HG03039 (cell line): ENCODE data around the gene GPR32.
"Not testable (repeated sequence)": the region's sequence is repeated elsewhere in the genome, so short reads cannot be mapped to it uniquely, and the experiment has no call there.

Source experiments
- ATAC-seq: cut with Tn5 transposase; IDR thresholded peaks from one replicate; pipeline ENCODE4 v1.9.1; 2021; ENCODE audit warnings: mild to moderate bottlenecking, moderate library complexity; ENCODE audit not compliant: unreplicated experiment

Gene GPR32, protein sequence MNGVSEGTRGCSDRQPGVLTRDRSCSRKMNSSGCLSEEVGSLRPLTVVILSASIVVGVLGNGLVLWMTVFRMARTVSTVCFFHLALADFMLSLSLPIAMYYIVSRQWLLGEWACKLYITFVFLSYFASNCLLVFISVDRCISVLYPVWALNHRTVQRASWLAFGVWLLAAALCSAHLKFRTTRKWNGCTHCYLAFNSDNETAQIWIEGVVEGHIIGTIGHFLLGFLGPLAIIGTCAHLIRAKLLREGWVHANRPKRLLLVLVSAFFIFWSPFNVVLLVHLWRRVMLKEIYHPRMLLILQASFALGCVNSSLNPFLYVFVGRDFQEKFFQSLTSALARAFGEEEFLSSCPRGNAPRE

DNA sequence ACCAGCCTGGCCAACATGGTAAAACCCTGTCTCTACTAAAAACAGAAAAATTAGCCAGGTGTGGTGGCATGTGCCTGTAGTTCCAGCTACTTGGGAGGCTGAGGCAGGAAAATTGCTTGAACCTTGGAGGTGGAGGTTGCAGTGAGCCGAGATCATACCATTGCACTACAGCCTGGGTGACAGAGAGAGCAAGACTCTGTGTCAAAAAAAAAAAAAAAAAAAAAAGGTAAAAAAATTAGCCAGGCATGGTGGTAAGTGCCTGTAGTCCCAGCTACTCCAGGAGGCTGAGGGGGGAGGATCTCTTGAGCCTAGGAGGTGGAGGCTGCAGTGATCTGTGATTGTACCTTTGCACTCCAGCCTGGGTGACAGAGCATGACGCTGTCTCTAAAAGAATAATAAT is at the start of gene GPR32:
GPR32 (plus strand) TSS at position 301 of the 400 bp plus-strand sequence. CDS start 137 bp downstream, outside the sequence.
- not testable (repeated sequence) for ATAC-seq

DNA sequence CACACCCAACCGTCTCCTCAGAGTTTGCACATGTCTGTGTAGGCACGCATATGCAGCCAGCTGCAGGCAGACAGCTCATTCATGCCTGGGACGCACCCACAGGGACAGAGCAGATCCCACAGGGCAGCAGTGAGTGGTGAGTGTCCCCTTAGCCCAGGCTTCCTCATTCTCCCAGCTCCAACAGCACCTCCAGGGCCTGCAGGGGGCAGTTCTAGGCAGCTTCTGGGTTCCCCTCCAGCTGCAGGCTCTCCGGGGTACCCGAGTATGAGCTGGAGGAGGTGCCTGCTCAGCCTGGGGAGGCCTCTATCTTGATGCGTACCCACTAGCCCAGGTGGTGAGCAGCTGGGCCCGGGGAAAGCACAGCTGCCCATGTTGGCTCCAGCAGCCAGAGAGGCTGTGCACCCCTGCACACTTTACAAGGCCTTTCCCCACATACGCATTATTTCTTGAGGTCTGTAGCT is 49.3 kb upstream of the GPR32 start:
- no peak for ATAC-seq

GRCh38 chr19:50721441-50722137 is 48.7 kb upstream of the GPR32 start:
- no peak for ATAC-seq

DNA sequence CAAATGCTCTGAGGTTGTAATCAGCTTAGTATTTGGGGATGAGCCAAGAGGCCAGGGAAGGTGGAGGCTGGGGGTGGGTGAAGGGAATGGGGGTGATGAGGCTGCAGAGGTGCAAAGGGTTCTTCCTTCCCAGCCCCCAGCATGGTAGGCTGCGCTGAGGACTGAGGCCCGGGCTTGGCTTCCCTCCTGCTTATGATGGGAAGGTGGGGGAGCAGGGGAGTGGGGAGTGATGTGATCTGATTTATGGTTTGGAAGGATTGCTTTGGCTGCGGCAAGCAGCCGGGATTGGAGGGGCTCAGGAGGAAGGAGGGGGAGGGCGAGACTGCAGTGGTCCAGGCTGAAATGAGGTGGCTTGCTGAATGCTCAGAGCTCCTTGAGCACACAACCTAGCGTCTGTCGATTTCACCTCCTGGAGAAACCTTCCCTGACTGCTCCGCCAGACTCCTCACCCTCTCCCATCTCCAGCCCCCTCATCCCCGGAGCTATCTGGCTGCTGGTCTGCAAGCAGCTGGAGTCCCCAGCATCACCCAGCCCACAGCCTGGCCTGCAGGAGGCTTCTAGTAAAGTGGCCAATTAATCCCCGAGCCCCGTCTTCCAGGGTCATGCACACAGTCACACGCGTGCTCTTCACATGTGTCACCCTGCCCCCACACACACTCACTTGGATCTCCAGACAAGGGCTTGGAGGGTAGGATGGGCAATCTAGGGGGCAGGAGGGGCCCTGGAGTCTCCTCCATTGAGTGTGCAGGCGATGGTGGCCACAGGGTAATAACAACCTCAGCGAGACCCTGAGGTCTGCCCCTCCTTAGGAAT is 47.9 kb upstream of the GPR32 start:
- ATAC-seq = no peak

- ATAC-seq = no peak
Measured at GRCh38 chr19:50723069-50723468, 47.2 kb upstream of the GPR32 start, which contains the start of gene CLEC11A. Gene CLEC11A (plus strand): TSS chr19:50723364. CDS start chr19:50723526, 162 bp downstream.

- ATAC-seq = no peak
Measured at GRCh38 chr19:50723735-50724521, 46.3 kb upstream of the GPR32 start.

DNA sequence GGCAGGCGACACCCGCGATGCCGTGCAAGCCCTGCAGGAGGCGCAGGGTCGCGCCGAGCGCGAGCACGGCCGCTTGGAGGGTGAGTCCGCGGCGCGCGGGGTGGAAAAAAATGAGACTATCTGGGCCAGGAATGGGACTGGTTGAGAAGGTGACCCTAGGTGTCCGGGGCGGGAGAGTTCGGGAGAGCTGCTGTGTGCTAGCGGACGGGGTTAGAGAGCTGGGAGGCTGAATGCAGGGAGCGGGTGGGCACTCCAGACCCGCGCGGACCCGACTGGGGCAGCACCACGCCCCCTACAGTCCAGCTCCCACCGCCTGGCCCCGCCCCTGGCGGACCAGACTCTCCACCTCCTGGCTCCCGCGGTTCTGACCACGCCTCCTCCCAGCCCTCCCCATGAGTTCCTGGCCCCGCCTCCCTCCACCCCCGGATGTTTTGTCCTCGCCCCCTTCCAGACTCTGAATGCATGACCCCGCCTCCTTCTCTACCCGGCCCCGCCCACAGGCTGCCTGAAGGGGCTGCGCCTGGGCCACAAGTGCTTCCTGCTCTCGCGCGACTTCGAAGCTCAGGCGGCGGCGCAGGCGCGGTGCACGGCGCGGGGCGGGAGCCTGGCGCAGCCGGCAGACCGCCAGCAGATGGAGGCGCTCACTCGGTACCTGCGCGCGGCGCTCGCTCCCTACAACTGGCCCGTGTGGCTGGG is 45.6 kb upstream of the GPR32 start:
- peak; percentile 61 for ATAC-seq

DNA sequence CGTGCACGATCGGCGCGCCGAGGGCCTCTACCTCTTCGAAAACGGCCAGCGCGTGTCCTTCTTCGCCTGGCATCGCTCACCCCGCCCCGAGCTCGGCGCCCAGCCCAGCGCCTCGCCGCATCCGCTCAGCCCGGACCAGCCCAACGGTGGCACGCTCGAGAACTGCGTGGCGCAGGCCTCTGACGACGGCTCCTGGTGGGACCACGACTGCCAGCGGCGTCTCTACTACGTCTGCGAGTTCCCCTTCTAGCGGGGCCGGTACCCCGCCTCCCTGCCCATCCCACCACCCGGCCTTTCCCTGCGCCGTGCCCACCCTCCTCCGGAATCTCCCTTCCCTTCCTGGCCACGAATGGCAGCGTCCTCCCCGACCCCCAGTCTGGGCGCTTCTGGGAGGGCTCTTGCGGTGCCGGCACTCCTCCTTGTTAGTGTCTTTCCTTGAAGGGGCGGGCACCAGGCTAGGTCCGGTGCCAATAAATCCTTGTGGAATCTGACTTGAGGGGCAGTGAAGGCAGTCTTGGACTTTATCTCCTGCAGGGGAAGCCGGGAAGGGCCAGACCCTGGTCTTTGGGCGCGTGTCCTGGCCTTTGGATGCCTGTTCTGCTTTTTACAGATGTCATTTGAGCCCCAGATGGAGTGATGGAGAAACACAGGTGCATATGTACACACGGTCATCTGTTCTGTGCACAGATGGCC is 44.9 kb upstream of the GPR32 start:
- ATAC-seq = no peak

- ATAC-seq = no peak
Measured at GRCh38 chr19:50725911-50726230, 44.4 kb upstream of the GPR32 start.

DNA sequence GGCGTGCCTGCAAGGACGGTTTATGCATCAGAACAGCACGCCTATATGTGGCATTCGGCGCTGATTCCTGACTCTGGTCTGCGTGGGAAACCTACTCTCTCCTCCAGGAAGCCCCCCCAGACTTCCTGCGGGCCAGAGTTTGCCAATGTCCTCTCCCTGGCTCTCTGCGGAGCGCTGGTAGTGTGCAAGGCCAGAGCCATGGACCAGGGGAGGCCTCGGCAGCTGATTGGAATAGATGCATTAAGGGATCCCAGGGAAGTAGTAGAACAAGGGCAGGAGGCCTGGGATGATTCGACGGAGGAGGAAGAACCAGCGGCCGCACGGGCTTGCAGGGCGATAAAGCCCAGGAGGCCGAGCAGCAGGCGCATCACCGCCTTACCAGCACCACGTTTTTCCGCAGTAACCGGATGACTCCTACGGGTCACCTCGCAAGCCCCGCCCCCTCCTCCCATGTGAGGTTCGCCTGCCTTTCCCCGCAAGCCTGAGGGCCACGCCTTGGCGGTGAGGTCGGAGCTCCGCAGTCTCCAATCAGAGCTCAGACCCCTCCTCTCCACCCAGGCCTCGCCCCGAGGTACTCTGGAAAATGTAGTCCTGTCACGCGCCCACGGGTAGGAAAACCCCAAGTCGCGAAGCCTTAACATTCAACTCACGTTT is 42.1 kb upstream of the GPR32 start:
- ATAC-seq = no peak

GRCh38 chr19:50729894-50730293 is 40.4 kb upstream of the GPR32 start:
- no peak for ATAC-seq

DNA sequence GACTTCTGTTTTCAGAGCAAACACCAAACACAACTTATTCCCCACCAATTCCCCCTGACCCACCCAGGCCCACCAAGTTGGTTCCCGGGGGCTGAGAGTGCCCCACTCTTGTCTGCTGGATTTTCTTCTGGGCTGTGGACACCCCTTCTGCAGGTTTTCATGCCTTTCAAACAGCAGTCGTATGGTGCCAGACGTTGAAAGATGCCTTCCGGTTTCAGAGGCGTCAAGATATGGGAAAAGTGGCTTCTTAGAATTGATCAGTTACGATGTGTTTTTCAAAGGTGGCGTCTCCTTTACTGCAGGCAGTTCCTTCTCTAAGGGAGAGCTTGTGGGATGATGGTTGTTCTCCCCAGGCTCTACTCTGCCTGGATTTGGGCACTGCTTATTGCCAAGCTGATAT is 34.4 kb upstream of the GPR32 start:
- no peak for ATAC-seq

DNA sequence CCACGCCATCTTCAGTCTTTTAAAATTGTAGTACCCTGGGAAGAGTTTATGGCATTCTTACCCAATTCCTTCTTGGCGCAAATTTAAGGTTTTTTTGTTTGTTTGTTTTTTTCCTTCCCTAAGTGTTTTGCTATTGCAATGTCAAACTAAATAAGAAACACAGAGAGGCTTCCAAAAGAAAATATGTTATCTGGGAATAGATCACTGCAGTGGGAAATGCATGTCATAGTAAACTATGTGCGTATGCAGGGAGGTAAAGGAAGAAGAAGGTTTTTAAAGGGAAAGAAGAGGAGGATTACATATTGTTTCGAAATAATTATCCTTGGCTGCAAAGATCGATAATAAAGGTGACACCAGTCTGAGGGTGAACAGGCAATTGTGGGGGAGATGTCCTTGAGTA is 33.9 kb upstream of the GPR32 start:
- no peak for ATAC-seq

GRCh38 chr19:50739132-50739913 is 30.9 kb upstream of the GPR32 start:
- no peak for ATAC-seq

DNA sequence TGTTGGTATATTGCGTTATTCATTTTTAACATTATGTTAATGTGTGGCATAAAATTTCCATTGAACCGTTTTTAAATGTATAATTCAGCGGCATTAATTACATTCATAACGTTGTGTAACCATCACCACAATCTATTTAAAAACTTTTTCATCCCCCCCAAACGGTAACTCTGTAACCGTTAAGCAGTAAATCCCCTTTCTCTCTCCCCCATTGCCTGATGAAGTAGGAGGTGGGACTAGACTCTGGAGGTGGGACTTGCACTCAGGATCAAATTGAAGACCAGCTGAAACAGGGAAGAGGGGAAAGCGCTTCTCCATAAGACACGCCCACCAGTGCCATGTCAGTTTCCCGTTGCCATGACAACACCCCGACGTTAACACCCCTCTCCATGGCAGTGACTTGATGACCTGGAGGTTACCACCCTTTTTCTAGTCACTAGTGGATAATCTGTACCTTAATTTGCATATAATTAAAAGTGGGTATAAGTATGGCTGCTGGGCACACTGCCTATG is 30.3 kb upstream of the GPR32 start:
- ATAC-seq = no peak

DNA sequence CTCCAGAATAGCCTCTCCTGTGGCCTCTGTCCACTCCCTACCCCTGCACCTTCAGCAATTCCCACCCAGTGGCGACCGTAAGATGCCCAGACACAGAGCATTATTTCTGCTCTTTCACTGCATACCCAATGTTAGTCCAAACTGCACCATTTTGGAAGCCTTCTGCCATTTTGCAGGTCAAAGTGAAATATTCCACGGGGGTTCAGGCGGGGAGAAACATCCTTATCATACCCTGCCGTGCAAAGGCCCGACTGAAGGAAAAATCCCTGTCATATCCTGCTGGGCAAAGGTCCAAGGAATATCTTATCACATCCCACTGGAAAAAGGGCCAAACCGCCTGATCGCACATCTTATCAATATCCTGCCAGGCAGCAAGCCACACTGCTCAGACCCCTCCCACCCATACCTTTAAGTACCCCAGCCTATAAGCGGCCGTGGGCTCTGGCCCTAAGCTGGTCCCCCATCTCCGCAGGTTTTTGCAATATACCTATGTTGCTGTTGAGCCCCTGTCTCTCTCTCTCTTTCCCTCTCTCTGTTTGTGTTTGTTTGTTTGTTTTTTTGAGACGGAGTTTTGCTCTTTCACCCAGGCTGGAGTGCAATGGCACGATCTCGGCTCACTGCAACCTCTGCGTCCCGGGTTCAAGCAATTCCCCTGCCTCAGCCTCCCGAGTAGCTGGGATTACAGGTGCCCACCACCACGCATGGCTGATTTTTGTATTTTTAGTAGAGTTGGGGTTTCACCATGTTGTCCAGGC is 28.9 kb upstream of the GPR32 start:
- ATAC-seq = no peak

DNA sequence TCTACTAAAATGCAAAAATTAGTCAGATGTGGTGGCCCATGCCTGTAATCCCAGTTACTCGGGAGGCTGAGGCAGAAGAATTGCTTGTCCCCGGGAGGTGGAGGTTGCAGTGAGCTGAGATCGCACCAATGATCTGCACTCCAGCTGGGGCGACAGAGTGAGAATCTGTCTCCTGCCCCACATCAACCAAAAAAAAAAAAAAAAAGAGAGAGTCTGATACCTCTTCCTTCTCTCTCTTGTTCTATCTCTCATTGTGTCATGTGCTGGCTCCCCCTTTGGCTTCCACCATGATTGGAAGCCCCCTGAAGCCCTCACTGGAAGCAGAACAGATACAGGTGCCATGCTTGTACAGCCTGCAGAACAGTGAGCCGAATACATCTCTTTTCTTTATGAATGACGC is 26.7 kb upstream of the GPR32 start:
- ATAC-seq = no peak
